NCI-H748 (cell line): ENCODE data around the gene TOR1A.

ENCODE experiments used
- DNase-seq: peaks from one replicate; lab custom pipeline; 2025; ENCODE audit not compliant: unreplicated experiment; lab: John Stamatoyannopoulos, UW

Gene TOR1A

GRCh38 chr9:129853614-129854013 is 29.7 kb upstream of the TOR1A start:
- no peak for DNase-seq

- DNase-seq: peak; percentile 28
Observed at GRCh38 chr9:129852579-129852978, 28.6 kb upstream of the TOR1A start.

- no peak for DNase-seq
Observed at GRCh38 chr9:129851821-129852220, 27.9 kb upstream of the TOR1A start.

GRCh38 chr9:129850821-129851550 is 27.1 kb upstream of the TOR1A start:
- DNase-seq: no peak

- DNase-seq: no peak
Observed at GRCh38 chr9:129849901-129850300, 26.0 kb upstream of the TOR1A start.

GRCh38 chr9:129848712-129849441 is 24.9 kb upstream of the TOR1A start:
- no peak for DNase-seq

GRCh38 chr9:129845373-129845772 is 21.4 kb upstream of the TOR1A start:
- DNase-seq: no peak

GRCh38 chr9:129841071-129841470 is 17.1 kb upstream of the TOR1A start:
- no peak for DNase-seq

- DNase-seq: peak; percentile 99
Observed at GRCh38 chr9:129840034-129840433, 16.1 kb upstream of the TOR1A start.

GRCh38 chr9:129839324-129840023 is 15.5 kb upstream of the TOR1A start:
- DNase-seq: no peak

GRCh38 chr9:129838707-129839259 is 14.8 kb upstream of the TOR1A start:
- no peak for DNase-seq

GRCh38 chr9:129836311-129837007 is 12.5 kb upstream of the TOR1A start:
- no peak for DNase-seq

GRCh38 chr9:129835860-129836223 is 11.9 kb upstream of the TOR1A start:
- no peak for DNase-seq

GRCh38 chr9:129835128-129835859 is 11.4 kb upstream of the TOR1A start, which contains the start of the genes C9orf78 and USP20:
TSS of gene C9orf78 (minus strand) at chr9:129835275. CDS start at chr9:129835221, 54 bp downstream.
TSS of gene USP20 (plus strand) at chr9:129835458. CDS start at chr9:129852556, 17,098 bp downstream.
- peak; percentile 98 for DNase-seq

- DNase-seq: no peak
Observed at GRCh38 chr9:129834489-129835127, 10.7 kb upstream of the TOR1A start.

GRCh38 chr9:129832982-129833381 is 9.0 kb upstream of the TOR1A start:
- DNase-seq: no peak

GRCh38 chr9:129828969-129829368 is 5.0 kb upstream of the TOR1A start:
- no peak for DNase-seq

- no peak for DNase-seq
Observed at GRCh38 chr9:129828051-129828450, 4.1 kb upstream of the TOR1A start.

- no peak for DNase-seq
Observed at GRCh38 chr9:129826759-129827158, 2.8 kb upstream of the TOR1A start.

- DNase-seq: no peak
Observed at GRCh38 chr9:129826344-129826743, 2.4 kb upstream of the TOR1A start.
